HG02571 (cell line): Measurements from ENCODE around the gene CREG1.

Source experiments
- ATAC-seq: cut with Tn5 transposase; IDR thresholded peaks from one replicate; pipeline ENCODE4 v1.9.1; 2021; ENCODE audit warnings: mild to moderate bottlenecking, moderate library complexity; ENCODE audit not compliant: unreplicated experiment

Gene CREG1

DNA sequence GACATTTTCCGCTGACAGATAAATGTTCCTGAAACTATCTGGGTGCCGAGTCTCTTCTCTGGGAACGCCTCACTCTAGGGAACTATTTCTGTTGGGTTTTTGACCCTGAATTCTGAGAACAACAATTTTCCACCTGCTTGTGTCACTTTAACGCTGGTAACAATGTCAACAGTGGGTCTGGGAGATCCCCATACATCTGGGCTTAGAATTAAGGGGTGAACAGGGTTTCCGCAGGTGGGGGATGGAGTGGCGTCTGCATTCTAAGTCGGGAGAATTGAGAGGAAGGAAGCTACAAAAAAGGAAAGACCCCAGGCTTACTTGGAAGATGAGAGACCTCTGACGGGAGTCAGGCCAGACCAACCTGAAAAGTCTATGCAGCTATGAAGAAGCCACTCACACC lies 44.0 kb downstream of the CREG1 start:
- no peak for ATAC-seq

DNA sequence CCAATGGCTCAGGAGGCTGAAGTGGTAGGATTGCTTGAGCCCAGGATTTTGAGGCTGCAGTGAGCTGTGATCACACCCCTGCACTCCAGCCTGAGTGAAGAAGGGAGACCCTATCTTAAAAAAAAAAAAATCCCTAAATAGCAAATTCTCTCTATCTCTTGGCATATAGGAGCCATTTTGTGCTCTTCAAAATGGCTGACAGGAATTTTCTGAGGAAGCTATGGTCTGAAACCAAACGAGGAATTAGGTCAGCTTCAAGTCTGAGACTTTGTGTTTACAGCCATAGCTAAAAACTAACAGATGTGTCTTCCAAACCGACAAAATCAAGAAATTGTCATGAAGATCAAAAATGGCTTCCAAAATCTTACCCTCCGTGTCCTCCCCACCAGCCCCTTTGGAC lies 45.8 kb downstream of the CREG1 start:
- no peak for ATAC-seq

DNA sequence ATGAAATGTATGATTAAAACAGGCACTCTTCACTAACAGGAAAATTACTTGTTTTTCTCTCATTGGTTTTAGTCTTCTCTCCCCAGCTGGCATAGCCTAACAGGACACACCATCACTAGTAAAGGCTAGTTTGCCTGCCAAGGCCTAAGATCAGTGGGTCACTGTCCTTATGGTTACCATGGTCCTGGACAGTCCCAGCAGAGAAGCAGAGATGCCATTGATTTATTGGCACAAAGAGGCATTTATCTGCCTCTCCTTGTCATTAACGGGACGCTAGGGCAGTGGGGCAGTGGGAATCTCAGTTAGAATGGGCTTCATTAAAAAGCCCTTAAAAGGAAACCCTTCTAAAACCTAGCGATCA lies 49.1 kb downstream of the CREG1 start:
- ATAC-seq: no peak

DNA sequence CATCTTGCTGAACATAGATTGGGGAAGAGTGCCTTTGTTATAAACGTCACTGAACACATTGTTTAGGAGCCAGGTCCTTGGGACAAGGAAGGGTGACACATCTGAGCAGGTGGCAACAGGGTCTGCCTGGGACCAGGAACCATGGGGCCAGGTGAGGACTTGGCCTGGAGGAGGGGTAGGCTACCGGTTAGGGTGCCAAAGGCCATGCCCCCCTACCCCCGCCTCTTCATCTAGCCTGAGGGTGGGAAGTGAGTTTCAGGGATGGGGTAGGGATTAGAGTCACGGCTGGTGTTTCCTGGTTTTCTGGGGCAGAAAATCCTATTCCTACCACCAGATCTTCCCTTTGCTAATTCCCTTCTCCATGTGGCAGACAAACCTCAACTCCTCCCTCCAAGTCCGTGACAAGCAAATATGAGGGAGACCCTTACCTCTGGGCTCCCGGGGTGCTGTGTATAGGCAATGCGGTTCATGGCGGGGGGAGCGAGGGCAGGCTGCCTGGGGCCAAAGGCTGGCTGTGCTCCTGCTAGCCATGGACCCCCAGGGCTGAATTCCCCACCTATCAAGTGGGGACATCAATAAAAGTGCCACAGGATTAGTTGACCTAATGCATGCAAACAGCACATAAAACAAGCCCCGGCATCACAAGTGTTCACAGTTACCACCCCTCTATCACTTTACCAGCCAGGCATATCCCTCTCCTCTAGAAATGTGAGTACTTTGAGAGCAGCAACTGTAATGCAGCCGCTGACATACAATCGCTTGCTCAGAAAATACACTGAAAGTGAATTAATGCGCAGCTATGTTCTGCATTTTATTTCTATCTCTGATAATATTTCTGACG lies 49.7 kb downstream of the CREG1 start:
- ATAC-seq: no peak

DNA sequence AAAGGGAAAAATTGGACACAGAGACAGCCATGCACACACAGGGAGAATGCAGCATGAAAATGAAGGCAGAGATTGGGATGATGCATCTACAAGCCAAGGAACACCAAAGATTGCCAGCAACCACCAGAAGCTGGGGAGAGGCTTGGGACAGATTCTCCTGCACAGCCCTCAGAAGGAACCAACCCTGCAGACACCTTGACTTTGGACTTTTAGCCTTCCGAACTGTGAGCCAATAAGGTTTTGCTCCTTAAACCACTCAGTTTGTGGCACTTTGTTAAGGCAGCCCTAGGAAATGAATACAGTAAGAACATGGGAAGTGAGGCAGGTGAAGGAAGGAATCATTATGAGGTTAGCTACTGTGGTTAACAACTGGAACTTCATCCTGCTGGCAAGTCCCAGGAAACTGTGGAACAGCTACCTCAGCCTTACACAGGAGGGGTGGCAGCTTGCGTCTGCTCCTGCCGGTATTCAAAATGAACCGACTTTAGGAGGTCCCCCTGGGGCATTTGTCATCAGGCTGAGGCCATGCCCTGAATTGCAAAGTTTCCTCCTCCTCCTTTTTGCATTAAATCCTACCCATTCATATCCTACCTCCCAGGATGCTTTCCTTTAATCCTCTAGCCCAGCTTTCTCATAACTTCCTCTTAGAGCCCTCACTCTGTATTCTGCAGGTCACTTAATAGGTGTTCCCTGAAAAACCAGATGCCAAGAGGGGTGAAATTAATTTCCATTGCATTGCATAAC lies 50.7 kb downstream of the CREG1 start:
- ATAC-seq: no peak

DNA sequence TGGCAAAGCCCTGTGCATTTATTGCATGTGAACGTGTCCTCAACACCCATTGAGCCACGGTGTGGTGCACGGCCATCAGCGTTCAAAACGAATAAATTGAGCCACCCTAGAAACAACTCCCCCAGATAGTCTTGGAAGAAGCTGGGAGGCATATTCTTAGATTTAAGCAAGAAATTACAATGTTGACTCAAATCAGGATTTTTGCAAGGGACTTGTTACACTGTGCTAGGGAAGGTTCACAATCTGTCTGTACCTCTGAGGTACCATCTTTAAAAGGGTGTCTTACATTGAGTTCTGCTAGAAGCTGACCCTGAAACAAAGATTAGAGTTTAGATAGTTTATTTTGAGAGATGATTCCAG lies 51.4 kb downstream of the CREG1 start:
- ATAC-seq: no peak

DNA sequence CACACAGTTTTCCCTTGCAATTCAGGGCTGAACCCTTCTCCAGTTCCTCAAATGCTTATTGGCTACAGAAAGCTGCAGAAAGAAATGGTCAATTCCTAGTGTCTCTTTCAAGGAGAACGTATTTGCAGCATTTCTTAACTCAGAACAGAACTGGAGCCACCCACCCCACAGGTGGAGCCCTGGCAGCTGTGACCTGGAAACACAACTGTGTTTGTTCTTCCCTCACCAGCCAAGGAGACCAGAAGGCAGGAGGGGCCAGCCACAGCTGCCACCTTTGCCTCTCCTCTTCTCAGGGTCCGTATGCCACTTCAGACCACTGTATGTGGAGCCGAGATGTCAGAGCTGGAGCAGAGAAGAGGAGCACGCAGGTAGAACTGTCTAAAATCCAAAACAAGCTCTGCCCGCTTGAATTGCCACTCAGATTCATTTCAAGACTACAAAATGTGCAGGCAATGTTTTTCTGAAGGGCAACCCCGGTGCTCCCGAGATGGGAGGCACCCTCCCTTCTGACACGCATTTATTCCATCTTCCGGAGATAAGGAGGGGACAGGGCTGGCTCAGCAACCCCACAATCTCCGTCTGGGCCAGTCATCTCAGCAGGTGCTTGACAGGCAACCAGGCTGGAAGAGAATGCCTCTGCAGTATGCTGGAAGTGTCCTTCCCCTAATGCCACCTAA lies 51.9 kb downstream of the CREG1 start:
- no peak for ATAC-seq

DNA sequence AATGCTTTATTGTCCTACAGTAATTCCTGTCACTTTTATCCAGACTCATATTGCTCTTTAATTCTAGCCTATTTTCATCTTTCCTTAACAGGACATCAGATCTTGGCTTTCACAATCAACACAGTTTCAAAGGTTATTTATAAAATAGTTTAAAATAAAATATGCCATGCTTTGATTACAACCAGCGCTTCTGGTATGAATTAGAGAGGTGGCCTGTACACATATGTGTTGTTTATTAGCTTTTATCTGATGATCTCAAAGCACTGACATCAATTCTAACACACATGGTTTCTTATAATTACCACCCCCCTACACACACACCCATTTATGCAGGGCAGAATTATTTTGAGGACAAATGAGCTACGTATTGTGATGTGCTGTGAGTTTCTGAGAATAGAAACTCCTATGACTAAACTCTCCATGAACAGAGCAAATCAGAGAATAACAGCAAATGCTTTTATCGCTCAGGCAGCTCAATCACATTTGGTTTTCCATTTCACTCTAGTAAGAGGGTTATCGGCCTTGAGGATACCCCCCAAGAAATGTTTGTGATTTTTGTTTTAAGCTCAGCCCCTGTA lies 53.2 kb downstream of the CREG1 start:
- ATAC-seq: no peak

DNA sequence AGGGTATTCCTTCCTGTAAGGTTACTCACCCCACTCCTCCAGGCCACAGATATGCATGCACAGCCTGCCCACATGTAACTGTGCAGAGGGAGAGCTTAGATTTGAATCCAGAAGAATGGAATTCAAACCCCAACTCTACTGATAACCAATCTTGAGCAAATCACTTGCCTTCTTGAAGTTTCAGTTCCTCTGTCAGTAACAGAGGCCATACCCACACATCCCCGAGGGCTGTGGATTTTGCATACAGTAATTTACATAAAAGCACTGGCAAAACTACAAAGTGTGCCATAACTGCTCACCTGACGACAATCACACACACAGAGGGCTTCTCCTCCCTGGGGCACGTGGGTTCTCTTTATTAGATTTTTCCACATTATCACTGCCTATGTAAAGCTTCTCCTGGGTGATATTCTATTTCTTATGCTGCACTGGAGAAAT lies 53.9 kb downstream of the CREG1 start:
- ATAC-seq: peak; percentile 94

DNA sequence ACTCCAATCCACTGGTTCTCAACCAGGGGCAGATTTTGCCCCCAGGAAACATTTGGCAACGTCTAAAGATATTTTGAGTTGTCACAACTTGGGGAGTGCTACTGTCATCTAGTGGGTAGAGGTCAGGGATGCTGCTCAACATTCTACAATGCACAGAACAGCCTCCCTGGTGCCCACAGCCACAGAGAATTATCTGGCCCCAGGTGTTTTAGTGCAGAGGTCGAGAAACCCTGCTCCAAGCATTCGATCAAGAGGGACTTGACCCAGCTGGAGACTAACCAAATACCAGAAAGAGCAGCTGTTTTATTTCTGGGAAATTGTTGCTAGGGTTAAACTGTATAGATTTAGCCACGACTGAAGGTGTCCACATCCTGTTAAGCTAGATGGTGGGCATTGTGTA lies 54.5 kb downstream of the CREG1 start:
- no peak for ATAC-seq

DNA sequence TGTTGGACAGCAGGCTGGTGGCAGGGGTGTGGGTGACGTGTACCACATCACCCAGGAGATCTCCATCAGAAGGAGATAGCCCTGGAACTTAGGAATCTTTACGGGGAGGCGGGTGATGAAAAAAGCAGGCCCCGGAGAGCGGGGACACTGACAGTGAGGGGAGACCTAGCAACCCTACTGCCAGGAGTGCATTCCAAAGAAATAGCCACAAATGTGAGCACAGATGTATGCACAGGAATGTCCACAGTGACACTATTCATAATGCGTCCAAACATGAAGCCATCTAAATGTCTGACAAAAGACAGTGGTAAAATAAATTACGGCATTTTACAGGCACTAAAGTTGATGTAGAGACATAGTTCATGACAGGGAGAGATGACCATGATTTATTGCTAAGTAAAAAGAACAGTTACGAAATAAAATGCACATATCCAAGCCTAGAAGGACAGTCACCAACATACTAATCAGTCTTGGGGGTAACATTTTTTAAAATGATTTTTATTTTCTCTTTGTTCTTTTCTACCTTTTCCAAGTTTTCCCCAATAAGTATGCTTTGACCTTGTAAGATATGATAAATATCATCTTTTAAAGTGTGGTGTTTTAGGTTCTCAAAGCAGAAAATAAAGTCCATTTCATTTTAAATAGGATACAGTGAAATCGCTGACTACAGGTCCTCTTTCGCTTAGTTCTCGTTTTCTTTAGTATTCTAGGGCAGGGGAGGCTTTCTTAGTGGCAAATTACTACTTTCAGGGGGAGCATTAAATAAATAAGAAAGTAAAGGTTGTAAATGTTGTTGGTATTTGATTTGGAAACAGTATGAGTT lies 56.6 kb downstream of the CREG1 start:
- no peak for ATAC-seq

DNA sequence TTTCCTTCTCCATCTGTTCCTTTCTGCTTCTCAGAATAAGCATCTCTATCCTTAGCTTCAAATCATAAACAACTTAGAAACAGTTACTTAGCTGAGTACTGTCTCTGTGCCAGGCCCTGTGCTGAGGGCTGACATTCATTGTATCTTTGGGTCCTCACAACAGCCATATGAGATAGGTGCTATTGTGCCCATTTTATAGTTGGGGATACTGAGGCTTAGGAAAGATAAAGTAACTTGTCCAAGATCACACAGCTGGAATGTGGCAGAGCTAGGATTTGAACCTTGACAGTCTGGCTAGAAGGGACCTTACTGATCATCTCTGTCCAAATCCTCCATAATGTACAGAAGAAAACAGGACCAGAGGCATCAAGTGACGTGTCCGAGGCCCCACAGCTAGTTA lies 60.2 kb downstream of the CREG1 start:
- no peak for ATAC-seq

DNA sequence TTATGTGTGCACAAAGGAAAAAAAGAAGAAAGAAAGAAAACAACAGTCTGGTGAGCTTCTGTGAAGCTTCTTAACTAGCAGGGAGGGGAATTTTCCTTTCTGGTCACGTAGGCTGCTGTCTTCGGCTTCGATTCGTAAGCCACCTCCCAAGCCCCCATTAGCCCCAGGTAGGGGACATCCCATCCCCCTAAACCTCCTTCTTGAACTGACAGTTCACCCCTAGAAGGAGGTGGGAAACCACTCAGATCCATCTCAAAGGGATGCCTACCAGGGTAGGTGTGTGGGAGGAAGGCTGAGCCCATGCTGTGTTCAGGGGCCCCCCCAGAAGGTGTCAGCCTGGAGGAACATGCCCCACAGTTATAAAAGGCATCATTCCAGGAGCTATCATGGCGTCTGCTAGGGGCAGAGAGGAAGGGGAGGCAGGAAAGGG lies 61.1 kb downstream of the CREG1 start:
- ATAC-seq: no peak

DNA sequence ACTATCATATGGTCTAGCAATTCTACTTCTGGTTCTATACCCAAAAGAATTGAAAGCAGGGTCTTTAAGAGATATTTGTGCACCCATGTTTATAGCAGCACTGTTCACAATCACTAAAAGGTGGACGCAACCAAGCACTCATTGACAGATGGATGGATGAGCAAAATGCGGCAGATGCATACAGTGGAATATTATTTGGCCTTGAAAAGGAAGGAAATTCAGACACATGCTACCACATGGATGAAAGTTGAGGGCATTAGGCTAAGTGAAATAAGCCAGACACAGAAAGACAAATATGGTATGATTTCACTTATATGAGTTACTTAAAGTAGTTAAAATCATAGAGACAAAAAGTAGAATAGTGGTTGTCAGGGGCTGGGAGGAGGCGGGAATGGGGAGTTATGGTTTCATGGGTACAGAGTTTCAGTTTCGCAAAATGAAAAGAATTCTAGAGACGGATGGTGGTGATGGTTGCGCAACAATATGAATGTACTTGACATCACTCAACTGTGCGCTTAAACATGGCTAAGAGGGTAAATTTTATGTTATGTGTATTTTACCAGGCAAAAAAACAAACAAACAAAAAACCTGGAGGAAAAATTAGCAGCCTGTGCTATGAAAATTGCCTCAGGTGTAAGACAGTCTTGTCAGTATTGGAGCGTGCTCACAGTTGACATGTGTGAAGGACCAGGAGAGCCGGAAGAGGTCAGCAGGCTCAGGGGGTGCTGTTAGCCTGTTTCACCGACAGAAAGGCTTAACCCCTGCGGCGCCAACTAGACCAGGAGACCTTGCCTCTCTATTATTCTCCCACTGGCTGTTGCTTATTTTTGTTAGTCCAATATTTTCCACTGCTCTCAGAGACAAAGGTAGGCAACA lies 61.7 kb downstream of the CREG1 start:
- no peak for ATAC-seq
